Ishikawa (cell line): ENCODE measurements around the gene GNB2.

Source experiments
- CEBPB ChIP-seq: IDR thresholded peaks from 2 replicates; pipeline ENCODE4 v1.6.1; 2012
- EGR1 ChIP-seq: IDR thresholded peaks from 2 replicates; pipeline ENCODE4 v1.6.1; 2012
- EP300 ChIP-seq: IDR thresholded peaks from 2 replicates; pipeline ENCODE4 v1.6.1; 2012; ENCODE audit warnings: borderline replicate concordance
- MAX ChIP-seq: IDR thresholded peaks from 2 replicates; pipeline ENCODE4 v1.6.1; 2012
- REST ChIP-seq: IDR thresholded peaks from 2 replicates; pipeline ENCODE4 v1.6.1; 2012; ENCODE audit warnings: low read depth, mild to moderate bottlenecking
- TAF1 ChIP-seq: IDR thresholded peaks from 2 replicates; pipeline ENCODE4 v1.6.1; 2012; ENCODE audit warnings: low read depth, mild to moderate bottlenecking
- YY1 ChIP-seq: IDR thresholded peaks from 2 replicates; pipeline ENCODE4 v1.6.1; 2012; ENCODE audit warnings: low read depth
- ZBTB7A ChIP-seq: IDR thresholded peaks from 2 replicates; pipeline ENCODE4 v1.6.1; 2012; ENCODE audit warnings: low read depth

- TF ChIP-seq TAF1 (peak; percentile 74), EGR1 (no peak), MAX (peak; percentile 82), REST (no peak), YY1 (no peak), EP300 (peak; percentile 28; the same call in 1 of the 2 replicates), CEBPB (no peak), ZBTB7A (peak; percentile 99; the same call in 1 of the 2 replicates)
Measured at GRCh38 chr7:100705753-100706671, 32.5 kb downstream of the GNB2 start, which contains the start of gene POP7.
